Measurements from ENCODE around the gene C1QTNF7.

GRCh38 chr4:15434091-15434490 is 6.3 kb downstream of the C1QTNF7 start:
- TF ChIP-seq ZBTB7A (IDR thresholded peaks at IDR 0.05; ENCODE audit: low read depth): no peak
- TF ChIP-seq RAD21 (IDR thresholded peaks at IDR 0.05; ENCODE audit: low read depth): no peak
- no peak for TF ChIP-seq EGR1 (IDR thresholded peaks at IDR 0.05)
- no peak for TF ChIP-seq CEBPB (IDR thresholded peaks at IDR 0.05)
- no peak for TF ChIP-seq TCF12 (IDR thresholded peaks at IDR 0.05; ENCODE audit: low read depth)
- no peak for TF ChIP-seq REST (IDR thresholded peaks at IDR 0.05; ENCODE audit: low read depth)
- no peak for TF ChIP-seq USF1 (IDR thresholded peaks at IDR 0.05)
- TF ChIP-seq TEAD4 (IDR thresholded peaks at IDR 0.05): no peak

Data from Ishikawa (cell line).